NCI-H526 treated with DMSO at 0.1 percent for 48 hours (cell line): ENCODE measurements around the gene PRKCD.

Source experiments
- DNase-seq: peaks from one replicate; lab custom pipeline; 2025; lab: John Stamatoyannopoulos, UW

PRKCD gene

GRCh38 chr3:53190659-53191058 lies 29.6 kb downstream of the PRKCD start:
- no peak for DNase-seq

GRCh38 chr3:53191836-53192480 lies 30.9 kb downstream of the PRKCD start:
- no peak for DNase-seq

GRCh38 chr3:53192608-53193007 lies 31.6 kb downstream of the PRKCD start:
- no peak for DNase-seq

GRCh38 chr3:53193466-53194209 lies 32.6 kb downstream of the PRKCD start:
- no peak for DNase-seq

GRCh38 chr3:53194210-53195065 lies 33.4 kb downstream of the PRKCD start:
- DNase-seq, result no peak

GRCh38 chr3:53195066-53195450 lies 34.0 kb downstream of the PRKCD start:
- DNase-seq, result no peak

- peak; percentile 23 for DNase-seq
Measured at GRCh38 chr3:53195602-53196574, 34.9 kb downstream of the PRKCD start.

GRCh38 chr3:53196575-53197407 lies 35.8 kb downstream of the PRKCD start:
- no peak for DNase-seq

GRCh38 chr3:53198256-53198977 lies 37.4 kb downstream of the PRKCD start:
- no peak for DNase-seq

GRCh38 chr3:53198996-53199395 lies 38.0 kb downstream of the PRKCD start:
- no peak for DNase-seq

- DNase-seq, result no peak
Measured at GRCh38 chr3:53199834-53200233, 38.8 kb downstream of the PRKCD start.

- DNase-seq, result peak; percentile 18
Measured at GRCh38 chr3:53200501-53201498, 39.8 kb downstream of the PRKCD start.

GRCh38 chr3:53202331-53203015 lies 41.5 kb downstream of the PRKCD start:
- DNase-seq, result no peak

GRCh38 chr3:53211706-53212702 lies 51.0 kb downstream of the PRKCD start:
- DNase-seq, result no peak

- no peak for DNase-seq
Measured at GRCh38 chr3:53213276-53213675, 52.3 kb downstream of the PRKCD start.

GRCh38 chr3:53215816-53216215 lies 54.8 kb downstream of the PRKCD start:
- no peak for DNase-seq

GRCh38 chr3:53216723-53217122 lies 55.7 kb downstream of the PRKCD start:
- no peak for DNase-seq
